Neural cell (in vitro differentiated cells): ENCODE data around the gene DGKA. TPM values are rescaled to one million over a fixed set of nuclear protein-coding genes. Genes with fewer than 3 reads are reported as not detected.

Experiments used
- H2AFZ ChIP-seq: fragments of 200-600, 300-800 bp; sonication (generic), shearing (Covaris generic); 2 replicates; pipeline ENCODE4 v1.6.0; 2014; ENCODE audit warnings: low read depth, mild to moderate bottlenecking, antibody characterized with exemption, low read length, moderate library complexity
- H3F3A ChIP-seq: fragments of 200-600 bp; shearing (Covaris generic); 2 replicates; pipeline ENCODE4 v1.6.1; 2016; ENCODE audit warnings: mild to moderate bottlenecking, moderate library complexity, mixed read lengths, antibody characterized with exemption, low read length; ENCODE audit not compliant: insufficient read depth, poor library complexity, severe bottlenecking
- H3K27ac ChIP-seq: fragments of 200-600, 300-800 bp; sonication (generic), shearing (Covaris generic); 2 replicates; pipeline ENCODE4 v1.5.1; 2014; ENCODE audit warnings: mild to moderate bottlenecking, low read length, moderate library complexity
- H3K27me3 ChIP-seq: fragments of 300-800, 200-600 bp; sonication (generic), shearing (Covaris generic); 2 replicates; pipeline ENCODE4 v1.6.0; 2014; ENCODE audit warnings: mild to moderate bottlenecking, low read depth, low read length, moderate library complexity; ENCODE audit not compliant: insufficient read depth
- H3K36me3 ChIP-seq: fragments of 300-800, 200-600 bp; sonication (generic), shearing (Covaris generic); 2 replicates; pipeline ENCODE4 v1.5.1; 2014; ENCODE audit warnings: mild to moderate bottlenecking, antibody characterized with exemption, low read length, moderate library complexity; ENCODE audit not compliant: insufficient read depth
- H3K4me2 ChIP-seq: fragments of 300-800, 200-600 bp; sonication (generic), shearing (Covaris generic); 2 replicates; pipeline ENCODE4 v1.6.0; 2014; ENCODE audit warnings: mild to moderate bottlenecking, low read length
- H3K4me3 ChIP-seq: fragments of 300-800, 200-600 bp; sonication (generic), shearing (Covaris generic); 2 replicates; pipeline ENCODE4 v1.5.1; 2014; ENCODE audit warnings: mild to moderate bottlenecking, low read length, moderate library complexity
- H3K79me2 ChIP-seq: fragments of 200-600 bp; shearing (Covaris generic); replicated peaks from 2 replicates; pipeline ENCODE4 v1.6.0; 2014; ENCODE audit warnings: mild to moderate bottlenecking, low read length, moderate library complexity; ENCODE audit not compliant: insufficient read depth
- H3K9ac ChIP-seq: fragments of 300-800, 200-600 bp; sonication (generic), shearing (Covaris generic); 2 replicates; pipeline ENCODE4 v1.6.1; 2016; ENCODE audit warnings: mild to moderate bottlenecking, low read length, mixed read lengths
- H3K9me2 ChIP-seq: fragments of 200-600 bp; shearing (Covaris generic); 2 replicates; pipeline ENCODE4 v1.6.1; 2016; ENCODE audit warnings: mild to moderate bottlenecking, low read length, mixed read lengths; ENCODE audit not compliant: insufficient read depth
- H3K9me3 ChIP-seq: fragments of 200-600, 300-800 bp; sonication (generic), shearing (Covaris generic); 2 replicates; pipeline ENCODE4 v1.6.1; 2016; ENCODE audit warnings: mild to moderate bottlenecking, mixed run types, low read length, moderate library complexity, mixed read lengths
- H4K20me1 ChIP-seq: fragments of 200-600 bp; shearing (Covaris generic); 2 replicates; pipeline ENCODE4 v1.6.1; 2016; ENCODE audit warnings: mild to moderate bottlenecking, mixed run types; ENCODE audit not compliant: insufficient read depth
- EP300 ChIP-seq: fragments of 450-650 bp; conservative IDR thresholded peaks from 2 replicates; pipeline ENCODE4 v1.6.1; 2014; ENCODE audit warnings: antibody characterized with exemption, mild to moderate bottlenecking, moderate library complexity; ENCODE audit not compliant: poor library complexity, severe bottlenecking
- EZH2 ChIP-seq: fragments of 200-600, 300-800 bp; shearing (Covaris generic), sonication (generic); IDR thresholded peaks from 2 replicates; pipeline ENCODE4 v1.6.1; 2014; ENCODE audit warnings: antibody characterized with exemption, low read length, borderline replicate concordance, mild to moderate bottlenecking; ENCODE audit not compliant: insufficient read depth, poor library complexity, severe bottlenecking
- MXI1 ChIP-seq: fragments of 450-650 bp; conservative IDR thresholded peaks from 2 replicates; pipeline ENCODE4 v1.6.1; 2014; ENCODE audit warnings: antibody characterized with exemption, mild to moderate bottlenecking; ENCODE audit not compliant: poor library complexity, severe bottlenecking
- POLR2AphosphoS5 ChIP-seq: IDR thresholded peaks from 2 replicates; pipeline ENCODE4 v1.6.1; 2012
- RAD21 ChIP-seq: fragments of 450-650 bp; conservative IDR thresholded peaks from 2 replicates; pipeline ENCODE4 v1.6.1; 2014; ENCODE audit warnings: antibody characterized with exemption, mild to moderate bottlenecking, moderate library complexity
- SMC3 ChIP-seq: fragments of 450-650 bp; conservative IDR thresholded peaks from 2 replicates; pipeline ENCODE4 v1.6.1; 2014; ENCODE audit warnings: antibody characterized with exemption, mild to moderate bottlenecking, moderate library complexity; ENCODE audit not compliant: poor library complexity
- TAF1 ChIP-seq: IDR thresholded peaks from 2 replicates; pipeline ENCODE4 v1.6.1; 2012; ENCODE audit warnings: low read depth
- polyA plus RNA-seq: library from polyadenylated mRNA; depleted of rRNA; stranded (reverse); fragments of >200 nt; gene quantifications from 2 replicates; pipeline ENCODE4 v1.2.3, GENCODE V29; 2014
- TF ChIP-seq, protein P1 (sequence below): fragments of 450-650 bp; IDR thresholded peaks from 2 replicates; pipeline ENCODE4 v1.5.1; 2014; ENCODE audit warnings: antibody characterized with exemption, mild to moderate bottlenecking, moderate library complexity; ENCODE audit not compliant: poor library complexity, severe bottlenecking
- TF ChIP-seq, protein P2 (sequence below): IDR thresholded peaks from 2 replicates; pipeline ENCODE4 v1.6.1; 2012; ENCODE audit warnings: borderline replicate concordance

The DGKA gene
- polyA plus RNA-seq, 1 donor from 2014 or later, result 1.1 TPM

DNA sequence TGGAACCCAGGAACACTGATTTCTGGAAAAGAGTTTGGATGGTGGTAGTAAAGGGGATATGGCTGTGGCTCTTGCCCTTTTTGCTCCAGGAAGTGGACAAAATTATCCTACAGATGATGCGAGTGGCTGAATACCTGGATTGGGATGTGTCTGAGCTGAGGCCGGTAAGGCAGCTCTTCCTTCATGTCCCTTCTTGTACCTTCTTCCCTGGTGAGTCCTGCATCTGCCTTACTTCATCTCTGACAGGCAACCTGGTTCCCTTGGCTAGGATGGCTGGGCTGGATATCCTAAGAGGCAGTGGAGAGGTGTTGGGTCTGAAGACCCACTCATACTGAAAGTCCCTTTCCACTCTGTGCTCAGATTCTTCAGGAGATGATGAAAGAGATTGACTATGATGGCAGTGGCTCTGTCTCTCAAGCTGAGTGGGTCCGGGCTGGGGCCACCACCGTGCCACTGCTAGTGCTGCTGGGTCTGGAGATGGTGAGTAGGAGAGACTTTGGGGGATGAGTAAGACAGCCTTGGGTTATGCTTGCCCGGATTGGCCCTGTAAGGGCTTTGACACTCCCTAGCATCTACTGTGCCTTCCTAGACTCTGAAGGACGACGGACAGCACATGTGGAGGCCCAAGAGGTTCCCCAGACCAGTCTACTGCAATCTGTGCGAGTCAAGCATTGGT is 8.0 kb downstream of the DGKA start:
- Histone ChIP-seq H3K4me2 (no peak overlapping the region), H3K36me3 (no peaks in the 10 kb centered on the region), H3F3A (no peaks in the 10 kb centered on the region), H3K9ac (no peak overlapping the region), H3K4me3 (no peak overlapping the region), H3K27me3 (peaks cover 9% of the 10 kb centered on the region), H3K27ac (no peak overlapping the region), H3K9me3 (no peaks in the 10 kb centered on the region), H3K79me2 (no peaks in the 10 kb centered on the region), H2AFZ (no peak overlapping the region), H4K20me1 (no peaks in the 10 kb centered on the region), H3K9me2 (no peaks in the 10 kb centered on the region)
- no peak for TF ChIP-seq SMC3
- TF ChIP-seq, protein P1, sequence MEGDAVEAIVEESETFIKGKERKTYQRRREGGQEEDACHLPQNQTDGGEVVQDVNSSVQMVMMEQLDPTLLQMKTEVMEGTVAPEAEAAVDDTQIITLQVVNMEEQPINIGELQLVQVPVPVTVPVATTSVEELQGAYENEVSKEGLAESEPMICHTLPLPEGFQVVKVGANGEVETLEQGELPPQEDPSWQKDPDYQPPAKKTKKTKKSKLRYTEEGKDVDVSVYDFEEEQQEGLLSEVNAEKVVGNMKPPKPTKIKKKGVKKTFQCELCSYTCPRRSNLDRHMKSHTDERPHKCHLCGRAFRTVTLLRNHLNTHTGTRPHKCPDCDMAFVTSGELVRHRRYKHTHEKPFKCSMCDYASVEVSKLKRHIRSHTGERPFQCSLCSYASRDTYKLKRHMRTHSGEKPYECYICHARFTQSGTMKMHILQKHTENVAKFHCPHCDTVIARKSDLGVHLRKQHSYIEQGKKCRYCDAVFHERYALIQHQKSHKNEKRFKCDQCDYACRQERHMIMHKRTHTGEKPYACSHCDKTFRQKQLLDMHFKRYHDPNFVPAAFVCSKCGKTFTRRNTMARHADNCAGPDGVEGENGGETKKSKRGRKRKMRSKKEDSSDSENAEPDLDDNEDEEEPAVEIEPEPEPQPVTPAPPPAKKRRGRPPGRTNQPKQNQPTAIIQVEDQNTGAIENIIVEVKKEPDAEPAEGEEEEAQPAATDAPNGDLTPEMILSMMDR, result no peak
- no peak for TF ChIP-seq EP300
- TF ChIP-seq TAF1, result no peak
- TF ChIP-seq EZH2, result no peak

DNA sequence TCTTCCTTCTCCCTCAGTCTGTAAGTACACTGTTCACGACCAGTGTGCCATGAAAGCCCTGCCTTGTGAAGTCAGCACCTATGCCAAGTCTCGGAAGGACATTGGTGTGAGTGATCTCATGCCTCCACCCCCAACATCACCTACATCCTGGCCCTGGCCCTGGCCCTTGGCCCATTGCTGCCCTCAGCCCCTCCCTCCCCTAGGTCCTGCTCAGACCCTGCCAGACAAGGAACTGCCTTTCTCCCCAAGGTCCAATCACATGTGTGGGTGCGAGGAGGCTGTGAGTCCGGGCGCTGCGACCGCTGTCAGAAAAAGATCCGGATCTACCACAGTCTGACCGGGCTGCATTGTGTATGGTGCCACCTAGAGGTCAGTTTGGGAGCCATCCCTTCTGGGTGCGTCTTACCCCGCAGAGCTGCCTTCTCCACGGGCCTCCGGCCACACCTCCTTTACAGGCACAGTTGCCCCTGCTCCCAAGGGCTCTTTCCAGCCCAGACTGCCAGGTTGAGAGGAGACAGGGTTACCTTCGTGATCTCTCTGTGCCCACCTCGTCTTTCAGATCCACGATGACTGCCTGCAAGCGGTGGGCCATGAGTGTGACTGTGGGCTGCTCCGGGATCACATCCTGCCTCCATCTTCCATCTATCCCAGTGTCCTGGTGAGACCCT is 9.2 kb downstream of the DGKA start:
- Histone ChIP-seq H3K4me3 (no peak overlapping the region), H3K9me2 (no peaks in the 10 kb centered on the region), H3K27me3 (peaks cover under 1% of the 10 kb centered on the region), H2AFZ (peak overlapping the region; percentile 8), H3K4me2 (no peak overlapping the region), H3K27ac (no peak overlapping the region), H3K9me3 (no peaks in the 10 kb centered on the region), H3F3A (no peaks in the 10 kb centered on the region), H3K79me2 (no peaks in the 10 kb centered on the region), H4K20me1 (no peaks in the 10 kb centered on the region), H3K9ac (no peak overlapping the region), H3K36me3 (no peaks in the 10 kb centered on the region)
- TF ChIP-seq SMC3, result peak; percentile 62
- no peak for TF ChIP-seq TAF1
- TF ChIP-seq POLR2AphosphoS5, result no peak
- TF ChIP-seq EP300, result no peak
- TF ChIP-seq, protein P1, result peak; percentile 75
- TF ChIP-seq EZH2, result no peak
- peak; percentile 56 for TF ChIP-seq RAD21
- no peak for TF ChIP-seq MXI1
- TF ChIP-seq, protein P2, sequence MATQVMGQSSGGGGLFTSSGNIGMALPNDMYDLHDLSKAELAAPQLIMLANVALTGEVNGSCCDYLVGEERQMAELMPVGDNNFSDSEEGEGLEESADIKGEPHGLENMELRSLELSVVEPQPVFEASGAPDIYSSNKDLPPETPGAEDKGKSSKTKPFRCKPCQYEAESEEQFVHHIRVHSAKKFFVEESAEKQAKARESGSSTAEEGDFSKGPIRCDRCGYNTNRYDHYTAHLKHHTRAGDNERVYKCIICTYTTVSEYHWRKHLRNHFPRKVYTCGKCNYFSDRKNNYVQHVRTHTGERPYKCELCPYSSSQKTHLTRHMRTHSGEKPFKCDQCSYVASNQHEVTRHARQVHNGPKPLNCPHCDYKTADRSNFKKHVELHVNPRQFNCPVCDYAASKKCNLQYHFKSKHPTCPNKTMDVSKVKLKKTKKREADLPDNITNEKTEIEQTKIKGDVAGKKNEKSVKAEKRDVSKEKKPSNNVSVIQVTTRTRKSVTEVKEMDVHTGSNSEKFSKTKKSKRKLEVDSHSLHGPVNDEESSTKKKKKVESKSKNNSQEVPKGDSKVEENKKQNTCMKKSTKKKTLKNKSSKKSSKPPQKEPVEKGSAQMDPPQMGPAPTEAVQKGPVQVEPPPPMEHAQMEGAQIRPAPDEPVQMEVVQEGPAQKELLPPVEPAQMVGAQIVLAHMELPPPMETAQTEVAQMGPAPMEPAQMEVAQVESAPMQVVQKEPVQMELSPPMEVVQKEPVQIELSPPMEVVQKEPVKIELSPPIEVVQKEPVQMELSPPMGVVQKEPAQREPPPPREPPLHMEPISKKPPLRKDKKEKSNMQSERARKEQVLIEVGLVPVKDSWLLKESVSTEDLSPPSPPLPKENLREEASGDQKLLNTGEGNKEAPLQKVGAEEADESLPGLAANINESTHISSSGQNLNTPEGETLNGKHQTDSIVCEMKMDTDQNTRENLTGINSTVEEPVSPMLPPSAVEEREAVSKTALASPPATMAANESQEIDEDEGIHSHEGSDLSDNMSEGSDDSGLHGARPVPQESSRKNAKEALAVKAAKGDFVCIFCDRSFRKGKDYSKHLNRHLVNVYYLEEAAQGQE, result no peak
